Panc1 (cell line): ENCODE data around the gene RALGPS1. TPM values are rescaled to one million over a fixed set of nuclear protein-coding genes. Genes with fewer than 3 reads are reported as not detected.

ENCODE experiments used
- ATAC-seq: fragments of 200-7000 bp; cut with Tn5 transposase; 2 replicates; pipeline ENCODE4 v1.9.1; 2020; ENCODE audit warnings: mild to moderate bottlenecking, moderate library complexity
- BruUV-seq: library from RNA; stranded (reverse); fragments of 400-500 nt; replicated peaks from 2 replicates; lab custom pipeline; 2021; lab: Mats Ljungman, UMichigan
- CTCF ChIA-PET: fragments of 300-600 bp; sonication (Branson Sonifier 250); formaldehyde crosslinking; loops from one replicate; lab custom pipeline; 2022; ENCODE audit warnings: antibody characterized with exemption; lab: Charles Lee
- POLR2A ChIA-PET: fragments of 300-600 bp; sonication (Branson Sonifier 250); formaldehyde crosslinking; loops from one replicate; lab custom pipeline; 2022; ENCODE audit warnings: antibody characterized with exemption; lab: Charles Lee
- DNase-seq: peaks from one replicate; pipeline ENCODE4 v3.0.0-alpha.2; 2010; ENCODE audit warnings: low read depth, low spot score
- H3K27ac ChIP-seq: 2 replicates; pipeline ENCODE4 v1.5.1; 2011; ENCODE audit warnings: mild to moderate bottlenecking, low read length, inconsistent platforms
- H3K27me3 ChIP-seq: fragments of 200-500 bp; sonication (Bioruptor generic); 2 replicates; pipeline ENCODE4 v1.6.0; 2014; ENCODE audit warnings: low read length, inconsistent platforms; ENCODE audit not compliant: control insufficient read depth, insufficient read depth
- H3K36me3 ChIP-seq: fragments of 200-500 bp; sonication (Bioruptor generic); 2 replicates; pipeline ENCODE4 v1.5.1; 2014; ENCODE audit warnings: inconsistent platforms, mild to moderate bottlenecking, low read length, moderate library complexity; ENCODE audit not compliant: control insufficient read depth, insufficient read depth
- H3K4me1 ChIP-seq: 2 replicates; pipeline ENCODE4 v1.5.1; 2011; ENCODE audit warnings: inconsistent platforms, mild to moderate bottlenecking, low read length, moderate library complexity; ENCODE audit not compliant: control insufficient read depth, insufficient read depth
- H3K4me3 ChIP-seq, 2 experiments: 2 replicates each; pipeline ENCODE4 v1.5.1; 2011 to 2012; ENCODE audit warnings: low read depth in 2 of 2, low read length in 2 of 2, mild to moderate bottlenecking in 2 of 2, inconsistent platforms in 1 of 2, moderate library complexity in 1 of 2
- H3K9me3 ChIP-seq: fragments of 200-500 bp; sonication (Bioruptor generic); 2 replicates; pipeline ENCODE4 v1.5.1; 2014; ENCODE audit warnings: low read depth, mild to moderate bottlenecking, inconsistent platforms, low read length, moderate library complexity; ENCODE audit not compliant: control insufficient read depth, insufficient read depth
- CTCF ChIP-seq: fragments of 450-650 bp; IDR thresholded peaks from 2 replicates; pipeline ENCODE4 v1.5.1; 2017; ENCODE audit warnings: mild to moderate bottlenecking
- POLR2AphosphoS5 ChIP-seq: IDR thresholded peaks from 2 replicates; pipeline ENCODE4 v1.6.1; 2012; ENCODE audit warnings: mild to moderate bottlenecking, low read depth, low read length, moderate library complexity
- SIN3A ChIP-seq: IDR thresholded peaks from 2 replicates; pipeline ENCODE4 v1.6.1; 2012; ENCODE audit warnings: low read depth, mild to moderate bottlenecking, low read length, moderate library complexity, borderline replicate concordance; ENCODE audit not compliant: insufficient read depth
- TCF7L2 ChIP-seq: IDR thresholded peaks from 2 replicates; pipeline ENCODE4 v1.6.1; 2011; ENCODE audit warnings: mild to moderate bottlenecking, low read depth, low read length, inconsistent platforms
- in situ Hi-C: cut with HindIII; loops from 2 replicates; pipeline ENCODE4 v1.10.0; 2016; ENCODE audit warnings: low sequenced_read_pairs, low pct_unique_long_range_greater_than_20kb
- intact Hi-C: fragments of 100-400 bp; cut with micrococcal nuclease; formaldehyde crosslinking; loops from one replicate; pipeline ENCODE4 v1.10.0; 2022; ENCODE audit not compliant: unreplicated experiment
- total RNA-seq: library from RNA; stranded (reverse); gene quantifications from one replicate; pipeline ENCODE4 v1.2.1, GENCODE V29; 2021; ENCODE audit not compliant: unreplicated experiment
- TF ChIP-seq, protein P1 (sequence below), 2 experiments: IDR thresholded peaks; 2 replicates each; pipeline ENCODE4 v1.6.1; 2011 to 2012; ENCODE audit warnings: low read depth in 2 of 2, control low read depth in 1 of 2, low read length in 1 of 2, mild to moderate bottlenecking in 1 of 2, moderate library complexity in 1 of 2; ENCODE audit not compliant: insufficient read depth in 1 of 2

Gene RALGPS1
- total RNA-seq, 1 experiment from 2014 or later: 7.2 TPM

GRCh38 chr9:127154390-127155191, 240.0 kb downstream of the RALGPS1 start:
- no TSS peak for BruUV-seq
- Histone ChIP-seq H3K9me3 (no peaks in the 10 kb centered on the region), H3K4me3 (no peak overlapping the region), H3K4me1 (peaks cover 4% of the 10 kb centered on the region; the same call in 1 of the 2 replicates), H3K27ac (no peak overlapping the region), H3K36me3 (no peaks in the 10 kb centered on the region), H3K27me3 (no peaks in the 10 kb centered on the region)
- ChIA-PET POLR2A (no interaction called here), CTCF (no interaction called here)
- ATAC-seq: no peak
- in situ Hi-C loops (no loop called here), intact Hi-C loops (no loop called here)
- TF ChIP-seq TCF7L2: no peak
- TF ChIP-seq, protein P1, sequence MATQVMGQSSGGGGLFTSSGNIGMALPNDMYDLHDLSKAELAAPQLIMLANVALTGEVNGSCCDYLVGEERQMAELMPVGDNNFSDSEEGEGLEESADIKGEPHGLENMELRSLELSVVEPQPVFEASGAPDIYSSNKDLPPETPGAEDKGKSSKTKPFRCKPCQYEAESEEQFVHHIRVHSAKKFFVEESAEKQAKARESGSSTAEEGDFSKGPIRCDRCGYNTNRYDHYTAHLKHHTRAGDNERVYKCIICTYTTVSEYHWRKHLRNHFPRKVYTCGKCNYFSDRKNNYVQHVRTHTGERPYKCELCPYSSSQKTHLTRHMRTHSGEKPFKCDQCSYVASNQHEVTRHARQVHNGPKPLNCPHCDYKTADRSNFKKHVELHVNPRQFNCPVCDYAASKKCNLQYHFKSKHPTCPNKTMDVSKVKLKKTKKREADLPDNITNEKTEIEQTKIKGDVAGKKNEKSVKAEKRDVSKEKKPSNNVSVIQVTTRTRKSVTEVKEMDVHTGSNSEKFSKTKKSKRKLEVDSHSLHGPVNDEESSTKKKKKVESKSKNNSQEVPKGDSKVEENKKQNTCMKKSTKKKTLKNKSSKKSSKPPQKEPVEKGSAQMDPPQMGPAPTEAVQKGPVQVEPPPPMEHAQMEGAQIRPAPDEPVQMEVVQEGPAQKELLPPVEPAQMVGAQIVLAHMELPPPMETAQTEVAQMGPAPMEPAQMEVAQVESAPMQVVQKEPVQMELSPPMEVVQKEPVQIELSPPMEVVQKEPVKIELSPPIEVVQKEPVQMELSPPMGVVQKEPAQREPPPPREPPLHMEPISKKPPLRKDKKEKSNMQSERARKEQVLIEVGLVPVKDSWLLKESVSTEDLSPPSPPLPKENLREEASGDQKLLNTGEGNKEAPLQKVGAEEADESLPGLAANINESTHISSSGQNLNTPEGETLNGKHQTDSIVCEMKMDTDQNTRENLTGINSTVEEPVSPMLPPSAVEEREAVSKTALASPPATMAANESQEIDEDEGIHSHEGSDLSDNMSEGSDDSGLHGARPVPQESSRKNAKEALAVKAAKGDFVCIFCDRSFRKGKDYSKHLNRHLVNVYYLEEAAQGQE (IDR thresholded peaks at IDR 0.05; ENCODE audit: insufficient read depth in 1 of 2, low read depth in 2 of 2, low read length in 1 of 2): no peak
- TF ChIP-seq POLR2AphosphoS5: no peak
- no peak for TF ChIP-seq CTCF
- TF ChIP-seq SIN3A: no peak
- no peak for DNase-seq

- CTCF ChIA-PET: no interaction called here
Observed at GRCh38 chr9:127155314-127155960, 240.9 kb downstream of the RALGPS1 start.

More at GRCh38 chr9:127155314-127155960, 240.9 kb downstream of the RALGPS1 start:
- H3K36me3 ChIP-seq: no peaks in the 10 kb centered on the region
- in situ Hi-C loops (no loop called here), intact Hi-C loops (no loop called here)
- H3K27me3 ChIP-seq: no peaks in the 10 kb centered on the region
- H3K4me3 ChIP-seq: no peak overlapping the region
- no peak for ATAC-seq
- H3K4me1 ChIP-seq: peaks cover 4% of the 10 kb centered on the region; the same call in 1 of the 2 replicates
- TF ChIP-seq, protein P1 (IDR thresholded peaks at IDR 0.05; ENCODE audit: insufficient read depth in 1 of 2, low read depth in 2 of 2, low read length in 1 of 2): no peak
- no peak for TF ChIP-seq SIN3A
- BruUV-seq: no TSS peak
- POLR2A ChIA-PET: no interaction called here
- no peak for DNase-seq
- no peak overlapping the region for H3K27ac ChIP-seq
- H3K9me3 ChIP-seq: no peaks in the 10 kb centered on the region
